ENCODE results near the gene MTNR1A.

- TF ChIP-seq CTCF (IDR thresholded peaks at IDR 0.05) (no peak), POLR2A (IDR thresholded peaks at IDR 0.05) (no peak)
These were observed 39.1 kb downstream of the MTNR1A start for GRCh38 chr4:186516287-186516686.

Measured in thyroid gland (tissue), 4 donors.